Fibroblast of skin of right biceps (primary cell): Measurements from ENCODE around the gene NEGR1.

Experiments used
- DNase-seq: peaks from one replicate; pipeline ENCODE4 v3.0.0-alpha.2; 2013

NEGR1 gene

DNA sequence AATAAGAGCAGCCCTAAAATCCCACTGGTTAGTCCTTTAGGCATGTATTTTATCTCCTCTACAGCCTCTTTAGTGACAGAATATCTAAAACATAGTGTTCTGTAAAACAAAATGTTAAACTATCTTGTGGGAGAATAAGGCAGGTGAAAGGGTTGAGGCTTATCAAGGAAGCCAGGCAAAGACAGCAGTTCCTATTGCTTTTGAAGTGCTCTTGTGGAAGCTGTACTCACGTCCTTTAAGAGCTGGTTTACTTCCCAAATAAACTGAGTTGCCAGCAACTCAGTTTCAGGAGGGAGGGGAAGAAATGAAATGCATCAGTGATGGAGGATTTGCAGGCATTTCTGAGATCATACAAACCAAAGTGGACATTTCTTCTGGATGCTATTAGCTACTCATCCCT lies 671.9 kb downstream of the NEGR1 start:
- no peak for DNase-seq

DNA sequence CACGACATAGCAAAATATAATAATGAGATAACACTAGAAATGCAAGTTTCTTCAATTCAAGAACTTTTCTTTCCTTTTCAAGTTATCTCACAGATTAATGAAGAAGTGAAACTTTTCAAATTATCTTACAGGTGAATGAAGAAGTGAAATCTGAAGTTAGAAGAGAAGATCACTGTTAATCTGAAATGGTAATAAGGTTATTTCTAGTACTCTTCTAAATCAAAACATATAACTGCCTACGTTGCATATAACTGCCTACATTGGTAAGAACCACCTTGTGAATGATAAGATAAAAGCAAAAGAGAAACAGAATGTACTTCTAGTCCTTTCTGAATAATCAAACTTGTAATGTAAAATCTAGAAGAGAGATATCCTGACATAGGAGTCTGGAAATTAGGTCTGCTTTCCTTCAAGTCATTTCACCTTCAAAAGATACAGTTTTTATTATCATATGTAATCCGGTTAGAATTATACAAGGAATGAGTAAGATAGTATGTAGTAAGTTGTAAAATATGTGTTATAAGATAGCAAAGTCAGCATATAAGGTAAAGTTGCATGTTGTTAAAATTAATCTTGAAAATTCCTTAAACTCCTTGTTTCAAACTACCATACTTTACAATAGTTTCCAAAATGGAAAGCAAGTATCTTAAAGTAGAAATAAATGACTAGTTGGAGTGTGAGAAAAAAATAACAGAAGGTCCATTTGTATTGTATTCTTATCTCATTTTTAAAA lies 679.1 kb downstream of the NEGR1 start:
- no peak for DNase-seq

DNA sequence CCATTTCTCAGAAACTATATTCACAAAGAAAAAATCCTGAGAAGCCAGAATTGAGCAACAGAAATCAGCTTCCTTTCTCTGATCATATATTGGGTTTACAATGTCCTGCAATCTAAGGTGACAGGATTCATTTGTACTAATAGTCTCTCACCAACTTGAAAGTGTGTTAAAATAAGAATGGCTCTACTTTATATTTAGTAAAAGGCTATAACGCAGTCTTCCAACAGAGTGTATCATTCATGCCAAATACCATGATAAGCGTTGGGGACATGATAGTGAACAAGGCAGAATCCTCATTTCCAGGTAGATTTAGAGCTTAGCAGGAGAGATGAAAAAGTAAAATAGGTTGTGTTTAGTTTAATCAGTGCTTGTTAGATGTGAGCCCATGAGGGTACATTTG lies 682.3 kb downstream of the NEGR1 start:
- DNase-seq = no peak

DNA sequence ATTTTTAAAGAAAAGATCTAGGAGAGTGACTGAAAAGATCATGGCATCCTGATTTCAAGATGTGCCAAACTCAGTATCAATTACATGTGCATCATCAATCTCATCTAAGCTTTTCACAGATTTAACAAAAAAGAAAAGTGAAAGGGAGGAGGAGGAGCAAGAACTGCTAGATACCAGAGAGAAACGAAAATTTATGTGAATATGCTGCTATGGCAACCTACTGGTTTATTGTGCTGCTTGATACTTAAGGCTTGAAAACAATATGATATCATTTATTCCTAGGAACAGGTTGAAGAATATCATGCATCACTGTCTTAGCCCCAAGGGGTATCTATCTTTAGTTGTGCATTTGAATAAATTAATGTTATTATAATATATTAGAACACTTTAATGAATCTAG lies 683.0 kb downstream of the NEGR1 start:
- no peak for DNase-seq

DNA sequence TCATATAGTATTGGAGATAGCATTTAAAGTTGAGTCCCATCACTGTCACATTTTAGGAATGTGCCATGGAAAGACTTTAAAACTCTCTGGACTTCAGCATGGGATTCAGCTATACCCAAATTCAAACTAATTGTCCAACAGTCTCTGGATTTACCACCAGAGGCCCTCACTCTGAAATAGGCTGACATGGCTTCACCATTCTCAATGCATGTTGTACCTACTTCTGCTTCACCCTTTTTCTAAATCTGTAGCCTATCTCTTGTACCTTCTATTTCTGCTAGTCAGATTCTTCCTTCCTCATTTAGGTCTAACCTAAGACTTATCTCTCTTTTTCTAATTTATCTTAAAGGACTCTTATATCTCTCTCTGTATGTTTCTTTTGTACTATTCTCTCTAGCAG lies 688.8 kb downstream of the NEGR1 start:
- DNase-seq = peak; percentile 2

DNA sequence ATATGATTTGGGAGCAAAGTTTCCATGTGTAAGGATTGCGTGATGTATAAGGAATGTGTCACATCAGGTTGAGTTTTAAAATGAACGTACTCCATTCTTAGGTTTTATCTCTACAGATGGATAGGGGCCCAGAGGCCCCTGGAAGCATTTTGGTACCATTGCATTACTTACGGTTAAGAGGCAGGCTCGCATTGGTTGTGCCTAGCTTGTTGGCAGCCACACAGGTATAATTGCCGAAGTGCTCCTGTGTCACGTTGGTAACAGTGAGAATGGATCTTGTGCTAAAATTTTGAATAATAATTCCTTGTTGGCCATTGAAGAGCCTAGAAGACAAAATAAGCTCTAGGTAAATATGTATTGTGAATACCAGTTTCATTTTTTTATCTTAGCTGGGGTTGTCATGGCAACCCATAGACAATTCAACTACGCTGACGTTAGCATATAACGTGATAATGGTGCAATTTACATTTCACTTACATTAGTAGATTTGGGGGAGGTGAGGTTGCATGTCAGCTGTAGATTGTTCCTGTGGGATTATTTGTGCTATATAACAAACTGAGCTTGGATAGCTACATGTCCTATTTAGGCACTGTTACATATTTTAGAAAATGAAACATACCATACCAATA lies 689.6 kb downstream of the NEGR1 start:
- DNase-seq = no peak

DNA sequence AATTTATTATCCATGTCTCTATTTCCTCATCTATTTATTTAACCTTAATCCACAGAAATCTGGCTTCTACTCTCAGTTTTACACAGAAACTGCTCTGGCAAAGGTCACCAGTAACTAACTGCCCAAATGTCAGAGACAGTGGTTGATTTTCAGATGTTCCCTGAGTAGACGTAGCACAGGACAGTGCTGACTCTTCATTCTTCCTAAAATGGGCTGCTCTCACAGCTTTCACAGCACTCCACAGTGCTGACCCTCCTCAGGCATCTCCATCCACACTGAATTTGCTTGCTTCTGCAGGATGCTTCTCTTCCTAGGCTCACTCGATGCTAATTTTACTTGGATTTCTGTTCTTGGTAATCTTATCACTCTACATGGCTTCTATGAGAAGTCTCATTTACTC lies 693.3 kb downstream of the NEGR1 start:
- DNase-seq = no peak

DNA sequence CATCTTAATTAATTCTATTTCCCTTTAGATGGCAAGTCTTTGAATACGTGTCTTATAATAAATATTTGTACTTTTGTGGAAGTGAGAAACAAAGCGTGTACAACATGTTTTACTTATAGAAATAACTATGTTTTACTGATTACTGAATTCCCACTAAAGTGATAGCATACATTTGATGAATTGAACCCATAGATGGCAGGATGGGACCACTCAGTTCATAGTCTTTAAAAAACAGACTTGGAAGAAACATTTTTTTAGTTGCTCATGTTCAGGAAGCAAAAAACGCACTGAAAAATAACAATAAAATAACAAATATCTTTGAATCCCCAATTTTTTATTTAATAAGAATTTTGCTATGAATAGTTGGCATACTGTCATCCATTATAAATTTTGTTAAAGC lies 694.4 kb downstream of the NEGR1 start:
- peak; percentile 31 for DNase-seq

DNA sequence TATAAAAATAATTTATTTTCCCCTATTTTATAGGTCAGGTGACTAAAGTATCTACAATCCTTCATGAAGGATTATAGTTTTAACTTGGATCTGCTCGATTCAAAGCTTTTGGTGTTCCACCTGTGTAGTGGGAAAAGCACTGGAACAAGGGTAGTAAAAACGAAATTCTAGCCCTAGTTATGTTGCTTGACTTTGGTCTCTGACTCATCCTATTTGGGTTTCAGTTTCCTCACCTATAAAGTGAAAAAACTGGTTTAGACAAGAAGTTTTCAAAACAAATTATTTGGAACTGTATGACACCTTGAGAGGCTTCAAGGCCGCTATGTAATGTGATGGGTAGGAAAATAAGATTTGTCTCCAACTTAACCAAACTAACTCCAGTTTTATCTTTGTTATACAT lies 696.3 kb downstream of the NEGR1 start:
- no peak for DNase-seq

DNA sequence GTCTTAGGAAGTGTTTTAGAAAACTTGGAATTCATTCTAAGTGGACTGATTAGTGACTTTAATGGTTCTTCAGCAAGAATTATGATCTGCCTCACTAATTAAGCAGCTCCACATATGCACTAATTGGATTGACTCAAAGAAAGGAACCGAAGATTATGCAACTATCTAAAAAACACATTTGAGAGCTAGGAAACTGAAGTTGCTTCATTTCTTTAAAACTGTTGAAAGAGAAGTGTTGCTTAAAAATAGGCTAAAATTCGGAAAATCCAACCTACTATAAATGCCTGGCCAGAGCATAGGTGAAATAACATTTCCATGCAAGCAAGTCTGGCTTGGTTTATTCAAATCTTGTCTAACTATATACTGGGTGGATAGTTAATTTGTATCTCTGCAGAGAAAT lies 698.6 kb downstream of the NEGR1 start:
- no peak for DNase-seq

DNA sequence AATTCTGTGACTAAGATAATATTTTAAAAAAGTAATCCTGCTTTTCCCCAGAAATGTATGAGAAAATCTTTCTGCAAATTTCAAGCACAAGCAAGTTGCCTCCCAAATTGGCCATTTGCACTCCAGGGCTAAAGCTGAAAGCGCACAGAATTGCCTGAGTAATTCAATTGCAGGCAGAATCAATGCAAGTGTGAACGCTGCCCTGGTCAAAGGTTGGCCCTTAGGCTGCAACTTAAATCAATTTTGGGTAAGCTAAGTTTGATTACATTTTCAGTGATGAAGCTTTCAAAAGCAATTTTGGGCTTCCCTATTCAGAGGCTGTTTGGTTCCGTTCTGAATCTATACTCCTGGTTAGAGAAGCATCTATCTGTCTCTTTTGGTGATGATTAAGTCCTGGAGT lies 699.7 kb downstream of the NEGR1 start:
- DNase-seq = no peak

DNA sequence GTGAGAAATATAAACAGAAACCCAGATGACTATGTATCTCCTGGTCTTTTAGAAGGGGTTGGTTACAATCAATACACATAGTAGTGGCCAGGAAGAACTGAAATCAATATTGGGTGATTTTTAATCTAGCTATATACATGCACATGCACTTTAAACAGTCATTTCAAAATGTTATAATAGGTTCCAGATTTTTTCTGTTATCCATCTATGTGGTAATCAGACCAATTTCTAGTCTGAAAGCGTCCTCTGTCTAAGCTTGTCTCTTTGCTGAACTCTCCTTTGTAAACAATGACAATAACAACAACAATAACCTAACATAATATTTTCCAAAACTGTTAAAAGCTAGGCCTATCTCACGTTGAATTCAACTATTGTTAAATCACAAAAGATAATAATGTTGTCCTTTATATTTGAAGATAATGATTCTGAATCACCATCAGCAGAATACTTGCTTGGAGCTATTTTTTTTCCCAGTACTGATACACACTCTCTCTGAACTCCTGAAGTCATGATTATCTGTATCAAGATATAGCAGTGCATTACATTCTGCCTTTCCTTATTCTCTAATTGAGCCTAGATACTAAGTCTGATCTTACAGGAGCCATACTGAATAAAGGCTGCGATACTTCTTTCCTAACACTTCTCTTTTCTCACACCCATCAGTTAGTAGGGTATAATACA lies 704.7 kb downstream of the NEGR1 start:
- no peak for DNase-seq

DNA sequence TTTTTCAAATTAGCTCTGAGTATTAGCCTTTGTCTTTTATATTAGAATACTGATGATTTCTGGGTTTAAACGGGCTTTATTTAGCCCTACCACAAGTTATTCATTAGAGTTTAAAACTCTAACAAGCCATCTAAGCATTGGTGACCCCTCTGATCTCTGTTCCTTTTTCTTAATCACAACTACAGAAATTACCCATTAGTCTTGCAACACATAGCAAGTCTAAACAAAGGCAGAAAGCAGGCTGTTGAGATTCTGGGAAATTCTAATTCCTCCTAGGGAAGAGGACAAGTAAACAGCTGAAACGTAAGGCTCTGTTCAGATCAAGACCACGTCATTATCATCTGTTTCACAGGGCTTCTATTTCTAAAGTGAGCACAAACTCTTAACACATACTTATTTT lies 710.3 kb downstream of the NEGR1 start:
- DNase-seq = no peak

DNA sequence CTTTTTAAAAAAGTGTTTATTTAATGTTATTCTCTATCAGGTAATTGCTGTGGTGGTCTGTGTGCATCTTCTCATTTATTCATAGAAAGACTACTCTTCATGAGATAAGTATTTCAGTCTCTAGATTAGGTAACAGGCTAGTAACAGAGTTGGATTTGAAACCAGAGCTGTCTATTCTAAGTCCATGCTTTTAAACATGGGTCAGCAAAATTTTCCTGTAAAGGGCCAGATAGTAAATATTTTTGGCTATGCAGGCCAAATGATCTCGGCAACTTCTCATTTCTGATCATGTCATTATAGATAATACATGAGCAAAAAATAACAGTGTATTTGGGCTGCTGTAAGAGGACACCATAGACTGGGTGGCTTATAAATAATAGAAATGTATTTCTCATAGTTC lies 715.9 kb downstream of the NEGR1 start:
- no peak for DNase-seq

DNA sequence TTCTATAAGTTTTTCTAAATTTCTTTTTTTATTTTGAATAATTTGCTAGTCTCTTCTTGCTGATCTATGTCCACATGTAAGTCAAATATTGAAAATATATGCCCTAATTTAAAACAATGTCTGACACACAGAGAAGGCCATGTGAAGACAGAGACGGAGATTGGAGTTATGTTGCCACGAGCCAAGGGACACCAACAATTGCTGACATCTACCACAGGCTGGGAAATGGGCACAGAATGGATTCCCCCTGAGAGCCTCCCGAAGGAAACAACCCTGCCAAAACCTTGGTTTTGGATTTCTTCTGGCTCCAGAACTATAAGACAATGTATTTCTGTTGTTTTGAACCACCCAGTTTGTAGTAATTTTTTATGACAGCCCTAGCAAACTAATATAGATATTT lies 716.5 kb downstream of the NEGR1 start:
- DNase-seq = no peak

DNA sequence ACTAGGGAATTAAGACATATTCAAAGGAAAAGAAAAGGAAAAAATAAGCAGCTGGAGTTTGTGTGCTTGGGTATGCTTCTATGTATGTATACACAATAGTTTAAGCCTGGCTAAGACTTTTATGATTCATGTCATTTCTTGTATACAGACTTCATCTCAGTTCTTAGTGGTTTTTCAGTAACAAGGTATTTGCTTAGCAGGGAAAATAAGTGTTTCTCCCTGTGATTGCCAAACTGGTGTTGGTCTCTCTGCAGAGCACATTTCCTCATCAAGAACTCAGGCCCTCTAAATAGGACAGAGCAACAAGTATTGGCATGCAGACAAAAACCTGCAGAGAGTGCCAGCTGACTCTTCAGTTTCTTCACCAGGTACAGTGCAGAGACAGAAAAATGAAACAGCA lies 717.1 kb downstream of the NEGR1 start:
- DNase-seq = peak; percentile 9

DNA sequence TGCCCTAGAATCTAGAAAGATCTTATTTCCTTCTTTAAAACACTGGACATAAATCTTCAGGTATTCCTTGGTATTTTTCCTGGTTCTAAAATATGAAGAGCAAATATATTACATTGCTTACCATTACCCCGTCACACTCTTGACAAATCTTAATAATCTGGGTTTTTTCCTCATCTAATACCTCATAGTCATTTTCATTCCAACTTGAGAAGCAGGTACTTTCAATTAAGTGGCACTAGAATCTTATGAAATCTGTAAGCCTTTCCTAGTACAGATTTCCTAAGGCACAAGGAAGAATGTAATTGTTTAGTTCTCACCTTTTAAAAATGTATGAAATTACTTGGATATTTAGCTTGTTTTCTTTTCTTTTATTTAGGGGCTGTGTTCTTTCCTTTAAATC lies 720.0 kb downstream of the NEGR1 start:
- DNase-seq = no peak

DNA sequence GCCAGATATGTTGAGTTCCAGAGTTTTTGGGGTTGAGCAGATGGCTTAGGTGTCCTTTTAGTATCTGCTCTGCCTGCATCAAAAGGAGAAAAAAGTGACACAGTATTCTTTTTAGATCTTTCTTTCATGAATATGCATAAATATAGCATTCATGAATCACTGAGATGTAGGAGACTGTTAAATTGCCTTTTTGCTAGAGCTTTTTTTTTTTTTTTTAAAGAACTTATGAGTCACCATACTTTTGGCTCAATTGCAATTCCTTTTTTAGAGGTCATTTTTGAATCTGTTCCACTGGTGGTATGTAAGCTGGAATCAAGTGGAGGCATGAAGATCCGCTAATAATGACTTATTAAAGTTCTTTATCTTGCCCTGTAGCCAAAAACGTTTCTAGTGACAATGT lies 720.6 kb downstream of the NEGR1 start:
- DNase-seq = peak; percentile 82

DNA sequence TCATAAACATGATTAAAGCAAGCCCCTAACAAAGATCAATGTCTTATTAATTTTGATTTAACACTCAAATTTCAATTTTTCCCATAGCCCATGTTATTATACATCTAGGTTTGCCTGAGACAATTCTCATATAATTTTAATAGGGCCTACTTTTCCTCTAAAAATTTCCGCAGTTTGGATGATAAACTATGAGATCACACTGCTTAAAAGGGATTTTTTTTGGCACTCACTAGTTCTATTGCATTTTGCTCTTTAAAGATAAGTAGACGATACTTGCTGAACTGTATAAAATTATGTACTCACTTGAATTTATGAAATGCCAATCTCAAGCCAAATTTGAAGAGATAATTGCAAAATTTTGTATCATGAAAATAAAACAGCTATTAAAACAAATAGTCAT lies 721.1 kb downstream of the NEGR1 start:
- DNase-seq = peak; percentile 28

DNA sequence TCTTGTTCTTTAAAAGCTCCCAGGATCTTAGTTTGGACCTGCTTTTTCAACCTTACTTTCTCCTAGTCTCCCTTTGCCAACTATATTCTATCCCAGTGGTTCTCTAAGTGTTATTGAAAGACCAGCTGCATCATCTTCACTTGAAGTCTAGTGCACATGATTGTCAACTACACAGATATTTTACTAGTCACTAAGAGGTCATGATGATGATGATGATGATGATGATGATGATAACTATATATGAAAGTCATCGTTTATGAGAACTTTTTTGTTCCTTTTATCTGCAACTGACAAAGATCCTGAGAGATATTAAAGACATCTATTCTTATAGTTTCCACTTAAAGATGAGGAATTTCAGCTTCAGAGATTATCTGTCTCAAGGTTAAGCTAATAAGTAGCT lies 722.5 kb downstream of the NEGR1 start:
- no peak for DNase-seq

DNA sequence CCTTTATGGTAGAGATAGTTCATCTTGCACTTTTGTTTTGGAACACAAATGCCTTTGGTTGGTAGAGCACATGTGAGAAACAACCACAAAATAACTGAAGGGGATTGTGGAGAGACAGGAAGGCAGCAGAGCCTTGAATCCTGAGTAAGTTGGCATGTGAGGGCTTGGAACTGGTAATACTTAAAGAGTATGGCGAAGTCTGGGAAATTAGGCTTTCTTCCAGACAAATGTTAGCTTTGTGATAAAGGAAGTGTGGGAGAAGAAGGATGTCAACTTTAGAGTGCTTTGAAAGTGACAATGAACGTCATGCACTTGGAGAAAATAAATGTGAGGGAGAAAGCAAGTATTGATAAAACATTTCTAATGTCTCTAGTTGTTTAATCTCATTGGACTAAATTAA lies 725.2 kb downstream of the NEGR1 start:
- no peak for DNase-seq

DNA sequence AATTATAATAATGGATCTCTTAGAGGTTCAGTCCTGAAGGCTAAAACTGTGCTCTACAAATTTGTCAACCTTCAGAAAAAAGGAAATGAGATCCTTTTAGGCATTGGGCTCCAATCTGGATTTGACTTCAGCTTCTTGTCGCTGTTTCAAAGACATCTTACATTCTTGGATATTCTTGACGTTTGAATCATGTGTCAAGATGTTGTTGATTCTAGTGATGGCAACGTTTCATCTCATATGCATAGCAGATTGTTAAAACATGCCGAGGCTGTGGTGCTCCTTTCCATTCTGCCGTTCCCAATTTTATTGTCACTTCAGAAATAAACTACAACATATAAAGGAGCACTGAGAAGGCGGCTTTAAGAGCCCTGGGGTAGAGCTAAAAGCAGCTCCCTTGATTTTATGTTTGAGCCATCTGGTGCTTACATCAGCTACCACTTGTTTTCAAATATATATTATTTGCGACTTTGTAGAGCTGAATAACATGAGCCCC lies 733.9 kb downstream of the NEGR1 start:
- no peak for DNase-seq

DNA sequence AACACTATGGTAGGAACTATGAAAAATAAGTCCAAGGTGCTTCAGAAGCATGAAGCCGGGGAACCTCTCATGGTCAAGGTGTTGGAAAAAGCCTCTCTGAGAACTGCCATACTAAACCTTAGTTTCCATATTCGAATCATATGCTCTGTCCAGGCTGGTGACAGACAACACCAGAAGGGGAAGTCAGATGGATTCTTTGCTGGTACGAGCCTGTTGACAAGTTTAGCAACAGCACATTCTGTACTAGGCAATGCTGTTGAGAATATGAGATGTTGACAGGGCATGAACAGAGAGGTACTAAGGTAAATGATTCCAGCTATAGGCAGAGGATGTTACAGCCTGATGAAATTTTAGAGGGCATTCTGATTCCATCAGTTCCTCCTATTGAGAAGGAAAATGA lies 740.2 kb downstream of the NEGR1 start:
- DNase-seq = no peak

DNA sequence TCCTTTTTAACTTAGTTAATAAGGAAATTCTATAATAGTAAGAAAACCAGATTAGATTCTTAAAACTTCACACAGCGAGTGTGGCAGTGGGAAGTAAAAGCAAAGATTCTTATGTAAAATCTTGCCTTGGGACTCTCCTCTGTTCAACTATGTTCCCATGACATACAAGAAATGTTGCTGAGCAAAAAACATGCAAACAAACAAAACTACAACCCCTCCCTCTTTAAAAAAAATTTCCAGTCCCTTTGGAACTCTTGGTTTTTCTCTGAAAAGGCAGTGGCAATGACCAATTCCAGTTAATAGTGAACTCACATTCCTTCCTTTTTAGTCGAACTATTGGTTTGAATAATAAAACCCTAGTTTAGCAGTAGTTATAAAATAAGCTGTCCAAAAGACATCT lies 748.4 kb downstream of the NEGR1 start:
- DNase-seq = no peak
